AG08396 (cell line): Measurements from ENCODE around the gene ZDHHC23.

Experiments
- DNase-seq: peaks from one replicate; pipeline ENCODE4 v3.0.0; 2012; ENCODE audit warnings: low spot score, mixed read lengths

The ZDHHC23 gene

GRCh38 chr3:114005481-114005880 is 57.7 kb downstream of the ZDHHC23 start:
- DNase-seq, result no peak

GRCh38 chr3:114011059-114011797 is 63.4 kb downstream of the ZDHHC23 start:
- no peak for DNase-seq
